MG63 (cell line): ENCODE measurements around the gene ANAPC5. TPM values are rescaled to one million over a fixed set of nuclear protein-coding genes. Genes with fewer than 3 reads are reported as not detected.
"Not testable (repeated sequence)": the region's sequence is repeated elsewhere in the genome, so short reads cannot be mapped to it uniquely, and the experiment has no call there.

Source experiments
- DNase-seq: peaks from one replicate; pipeline ENCODE4 v3.0.0-alpha.2; 2020
- H3K27me3 ChIP-seq: fragments of 250-450 bp; sonication (Bioruptor Pico); 2 replicates; pipeline ENCODE4 v1.5.1; 2020; ENCODE audit warnings: mild to moderate bottlenecking, moderate library complexity
- H3K36me3 ChIP-seq: fragments of 250-450 bp; sonication (Bioruptor Pico); 2 replicates; pipeline ENCODE4 v1.5.1; 2020; ENCODE audit warnings: mild to moderate bottlenecking, moderate library complexity
- H3K4me3 ChIP-seq: fragments of 250-450 bp; sonication (Bioruptor Pico); 2 replicates; pipeline ENCODE4 v1.5.1; 2020; ENCODE audit warnings: mild to moderate bottlenecking, moderate library complexity
- H3K9me3 ChIP-seq: fragments of 250-450 bp; sonication (Bioruptor Pico); 2 replicates; pipeline ENCODE4 v1.5.1; 2020; ENCODE audit warnings: mild to moderate bottlenecking, moderate library complexity
- total RNA-seq: library from RNA; depleted of rRNA; stranded (reverse); fragments of >200 nt; shearing (Covaris generic); gene quantifications from 2 replicates; pipeline ENCODE4 v1.2.3, GENCODE V29; 2014; ENCODE audit warnings: low replicate concordance

ANAPC5 gene
- total RNA-seq, 1 experiment from 2014 or later = 156 TPM

GRCh38 chr12:121283388-121283787 lies 68.8 kb downstream of the ANAPC5 start:
- H3K4me3 ChIP-seq = no peak overlapping the region
- peaks cover 6% of the 10 kb centered on the region; the same call in 1 of the 2 replicates for H3K36me3 ChIP-seq
- H3K9me3 ChIP-seq = no peaks in the 10 kb centered on the region
- H3K27me3 ChIP-seq = no peaks in the 10 kb centered on the region
- no peak for DNase-seq

GRCh38 chr12:121282910-121283309 lies 69.3 kb downstream of the ANAPC5 start:
- not testable (repeated sequence) for H3K36me3 ChIP-seq, H3K27me3 ChIP-seq, DNase-seq, H3K4me3 ChIP-seq, H3K9me3 ChIP-seq

- Histone ChIP-seq H3K36me3 (peaks cover 14% of the 10 kb centered on the region), H3K27me3 (no peaks in the 10 kb centered on the region), H3K9me3 (no peaks in the 10 kb centered on the region), H3K4me3 (no peak overlapping the region)
- no peak for DNase-seq
Observed at GRCh38 chr12:121282072-121282742, 70.0 kb downstream of the ANAPC5 start.

- not testable (repeated sequence) for DNase-seq, H3K27me3 ChIP-seq, H3K9me3 ChIP-seq, H3K4me3 ChIP-seq
- H3K36me3 ChIP-seq = peaks cover 14% of the 10 kb centered on the region
Observed at GRCh38 chr12:121281116-121281515, 71.1 kb downstream of the ANAPC5 start.

GRCh38 chr12:121280531-121280930 lies 71.7 kb downstream of the ANAPC5 start:
- H3K9me3 ChIP-seq, DNase-seq, H3K27me3 ChIP-seq, H3K4me3 ChIP-seq: not testable (repeated sequence)
- peaks cover 14% of the 10 kb centered on the region for H3K36me3 ChIP-seq

- Histone ChIP-seq H3K27me3 (no peaks in the 10 kb centered on the region), H3K9me3 (no peaks in the 10 kb centered on the region), H3K4me3 (no peak overlapping the region), H3K36me3 (peaks cover 17% of the 10 kb centered on the region)
- no peak for DNase-seq
Observed at GRCh38 chr12:121279507-121279915, 72.7 kb downstream of the ANAPC5 start.

- DNase-seq = peak; percentile 35
- Histone ChIP-seq H3K4me3 (no peak overlapping the region), H3K36me3 (peaks cover 17% of the 10 kb centered on the region), H3K27me3 (no peaks in the 10 kb centered on the region), H3K9me3 (no peaks in the 10 kb centered on the region)
Observed at GRCh38 chr12:121279071-121279375, 73.2 kb downstream of the ANAPC5 start.

- no peaks in the 10 kb centered on the region for H3K9me3 ChIP-seq
- no peak overlapping the region for H3K4me3 ChIP-seq
- DNase-seq = no peak
- H3K27me3 ChIP-seq = no peaks in the 10 kb centered on the region
- peaks cover 16% of the 10 kb centered on the region for H3K36me3 ChIP-seq
Observed at GRCh38 chr12:121278169-121279070, 73.8 kb downstream of the ANAPC5 start.

GRCh38 chr12:121277374-121277759 lies 74.8 kb downstream of the ANAPC5 start:
- H3K9me3 ChIP-seq = no peaks in the 10 kb centered on the region
- H3K36me3 ChIP-seq = peaks cover 14% of the 10 kb centered on the region
- H3K4me3 ChIP-seq = no peak overlapping the region
- DNase-seq = no peak
- no peaks in the 10 kb centered on the region for H3K27me3 ChIP-seq

GRCh38 chr12:121274036-121274763 lies 78.0 kb downstream of the ANAPC5 start:
- peaks cover 24% of the 10 kb centered on the region for H3K36me3 ChIP-seq
- H3K27me3 ChIP-seq = no peaks in the 10 kb centered on the region
- no peaks in the 10 kb centered on the region for H3K9me3 ChIP-seq
- H3K4me3 ChIP-seq = no peak overlapping the region
- DNase-seq = no peak

GRCh38 chr12:121273364-121273896 lies 78.8 kb downstream of the ANAPC5 start:
- H3K9me3 ChIP-seq = no peaks in the 10 kb centered on the region
- no peak overlapping the region for H3K4me3 ChIP-seq
- no peaks in the 10 kb centered on the region for H3K27me3 ChIP-seq
- no peak for DNase-seq
- peaks cover 29% of the 10 kb centered on the region for H3K36me3 ChIP-seq

GRCh38 chr12:121267822-121268221 lies 84.4 kb downstream of the ANAPC5 start:
- Histone ChIP-seq H3K27me3 (no peaks in the 10 kb centered on the region), H3K36me3 (peaks cover 34% of the 10 kb centered on the region), H3K4me3 (no peak overlapping the region), H3K9me3 (no peaks in the 10 kb centered on the region)
- DNase-seq = no peak

- Histone ChIP-seq H3K27me3 (no peaks in the 10 kb centered on the region), H3K36me3 (peaks cover 42% of the 10 kb centered on the region), H3K4me3 (no peak overlapping the region), H3K9me3 (no peaks in the 10 kb centered on the region)
- DNase-seq = no peak
Observed at GRCh38 chr12:121264951-121265515, 87.2 kb downstream of the ANAPC5 start.

- H3K27me3 ChIP-seq = no peaks in the 10 kb centered on the region
- no peaks in the 10 kb centered on the region for H3K9me3 ChIP-seq
- H3K4me3 ChIP-seq = no peak overlapping the region
- DNase-seq = no peak
- peaks cover 43% of the 10 kb centered on the region for H3K36me3 ChIP-seq
Observed at GRCh38 chr12:121264135-121264534, 88.1 kb downstream of the ANAPC5 start.

GRCh38 chr12:121263206-121263935 lies 88.8 kb downstream of the ANAPC5 start:
- Histone ChIP-seq H3K4me3 (no peak overlapping the region), H3K36me3 (peaks cover 37% of the 10 kb centered on the region), H3K9me3 (no peaks in the 10 kb centered on the region), H3K27me3 (no peaks in the 10 kb centered on the region)
- DNase-seq = no peak

- H3K9me3 ChIP-seq = no peaks in the 10 kb centered on the region
Observed at GRCh38 chr12:121261398-121261797, 90.8 kb downstream of the ANAPC5 start.

More at GRCh38 chr12:121261398-121261797, 90.8 kb downstream of the ANAPC5 start:
- no peak overlapping the region for H3K4me3 ChIP-seq
- peaks cover 29% of the 10 kb centered on the region for H3K36me3 ChIP-seq
- no peak for DNase-seq
- H3K27me3 ChIP-seq = no peaks in the 10 kb centered on the region
